ENCODE results near the gene PRPF6. TPM values are rescaled to one million over a fixed set of nuclear protein-coding genes. Genes with fewer than 3 reads are reported as not detected.

The PRPF6 gene
- total and polyA plus RNA-seq, 2 of the 13 experiments (the other 11 are each of a cell fraction or from before 2014, with no cell fraction given): 63.7 to 101 TPM

- Histone ChIP-seq H3K4me3 (replicated peaks in 1 of 3; ENCODE audit: insufficient read depth in 1 of 3, low read depth in 2 of 3, low read length in 3 of 3) (0 out of 6 replicates have a peak overlapping the region, but pooled peaks of 1 of the 3 experiments have one; percentile 69), H3K4me2 (ENCODE audit: low read depth, low read length) (peak overlapping the region; percentile 98), H3K27ac (ENCODE audit: extremely low read length, insufficient read depth, low read length) (peak overlapping the region; percentile 77), H3K27me3 (ENCODE audit: control insufficient read depth in 1 of 2, insufficient read depth in 2 of 2, low read length in 2 of 2) (no peaks in the 10 kb centered on the region; a peak in 1 of 5 replicates), H2AFZ (ENCODE audit: low read length) (no peak overlapping the region), H3K9me3 (ENCODE audit: low read length) (no peaks in the 10 kb centered on the region), H3K79me2 (ENCODE audit: insufficient read depth, low read length) (peaks cover 4% of the 10 kb centered on the region), H3K9ac (ENCODE audit: insufficient read depth, low read depth, low read length) (peak overlapping the region; percentile 66; the same call in 1 of the 2 replicates), H4K20me1 (ENCODE audit: insufficient read depth, low read length) (no peaks in the 10 kb centered on the region), H3K36me3 (replicated peaks in 1 of 2; ENCODE audit: control insufficient read depth in 1 of 2, insufficient read depth in 2 of 2, low read length in 2 of 2) (no peaks in the 10 kb centered on the region), H3K4me1 (ENCODE audit: insufficient read depth, low read length) (peaks cover 74% of the 10 kb centered on the region)
- FAIRE-seq (no peak), DNase-seq (ENCODE audit: low spot score) (no peak), ATAC-seq (no peak)
- intact Hi-C loops (cut with micrococcal nuclease; ENCODE audit: unreplicated experiment): no loop called here
- 65% methylated on average over 7 of the region's 10 CpGs for WGBS (ENCODE audit: low lambda C conversion rate)
- no TSS peak for BruUV-seq (replicated peaks)
- in situ Hi-C loops (cut with HindIII; ENCODE audit: extremely low pct_ligation_motif_present, low pct_unique_long_range_greater_than_20kb): no loop called here
- CTCF ChIA-PET (ENCODE audit: low intra/inter-chr PET ratio, low total read pairs): no interaction called here
- POLR2A ChIA-PET: interaction anchor here (0.6 to 9.4 kb wide), 9 partner anchors 10 to 394 kb away, joined by 3 to 252 read pairs (median 6); partner anchors contain the start of genes C20orf204, PRPF6, RTEL1 and SAMD10
- TF ChIP-seq ZNF605 (CRISPR knock-in tag; IDR thresholded peaks at IDR 0.05): 0 out of 2 replicates have a peak, but pooled peaks have one; percentile 2
- 0 out of 2 replicates have a peak, but pooled peaks have one; percentile 3 for TF ChIP-seq THAP8 (CRISPR knock-in tag; IDR thresholded peaks at IDR 0.05; ENCODE audit: borderline replicate concordance)
- no peak for TF ChIP-seq CREBL2 (CRISPR knock-in tag; IDR thresholded peaks at IDR 0.05; ENCODE audit: borderline replicate concordance)
- peak; percentile 23 for TF ChIP-seq CENPT (CRISPR knock-in tag; IDR thresholded peaks at IDR 0.05; ENCODE audit: low read depth)
- no peak for TF ChIP-seq NR2F2 (IDR thresholded peaks at IDR 0.05; ENCODE audit: borderline replicate concordance, low read depth)
- TF ChIP-seq THAP11 (CRISPR knock-in tag; IDR thresholded peaks at IDR 0.05): no peak
- TF ChIP-seq PHF21A (CRISPR knock-in tag; IDR thresholded peaks at IDR 0.05): peak; percentile 2; the same call in 1 of the 2 replicates
- no peak for TF ChIP-seq IRF9 (CRISPR knock-in tag; IDR thresholded peaks at IDR 0.05; ENCODE audit: borderline replicate concordance)
- no peak for TF ChIP-seq POLR2AphosphoS5 (IDR thresholded peaks at IDR 0.05; ENCODE audit: low read depth, low read length)
- no peak for TF ChIP-seq EZH2 (conservative IDR thresholded peaks at IDR 0.05; ENCODE audit: low read depth, low read length)
- no peak for TF ChIP-seq ATAD3A (CRISPR knock-in tag; IDR thresholded peaks at IDR 0.05)
- TF ChIP-seq ZNF773 (CRISPR knock-in tag; IDR thresholded peaks at IDR 0.05; ENCODE audit: borderline replicate concordance): 0 out of 2 replicates have a peak, but pooled peaks have one; percentile 3
- no peak for TF ChIP-seq ZNF121 (CRISPR knock-in tag; IDR thresholded peaks at IDR 0.05)
- TF ChIP-seq HNRNPK (IDR thresholded peaks at IDR 0.05; ENCODE audit: low read depth, low read length, poor library complexity, severe bottlenecking): no peak
- TF ChIP-seq HBP1 (CRISPR knock-in tag; IDR thresholded peaks at IDR 0.05; ENCODE audit: low read depth): no peak
- peak; percentile 65; the same call in 1 of the 2 replicates for TF ChIP-seq ZNF143 (CRISPR knock-in tag; IDR thresholded peaks at IDR 0.05)
- peak; percentile 64; the same call in 1 of the 2 replicates for TF ChIP-seq ZNF296 (CRISPR knock-in tag; conservative IDR thresholded peaks at IDR 0.05)
- TF ChIP-seq ZSCAN30 (CRISPR knock-in tag; IDR thresholded peaks at IDR 0.05): no peak
- no peak for TF ChIP-seq KDM3A (CRISPR knock-in tag; IDR thresholded peaks at IDR 0.05; ENCODE audit: low read depth)
- TF ChIP-seq SRSF1 (optimal IDR thresholded peaks at IDR 0.05; ENCODE audit: low read depth, low read length): peak; percentile 4
- 0 out of 2 replicates have a peak, but pooled peaks have one; percentile 6 for TF ChIP-seq HOXD1 (CRISPR knock-in tag; IDR thresholded peaks at IDR 0.05)
- TF ChIP-seq DRAP1 (CRISPR knock-in tag; IDR thresholded peaks at IDR 0.05): no peak
- 0 out of 2 replicates have a peak, but pooled peaks have one; percentile 29 for TF ChIP-seq ZNF777 (CRISPR knock-in tag; IDR thresholded peaks at IDR 0.05)
These were observed 71.4 kb downstream of the PRPF6 start for GRCh38 chr20:64052326-64052722.

Data from HepG2 (cell line).